ENCODE measurements around the gene TAF3.

Gene TAF3

DNA sequence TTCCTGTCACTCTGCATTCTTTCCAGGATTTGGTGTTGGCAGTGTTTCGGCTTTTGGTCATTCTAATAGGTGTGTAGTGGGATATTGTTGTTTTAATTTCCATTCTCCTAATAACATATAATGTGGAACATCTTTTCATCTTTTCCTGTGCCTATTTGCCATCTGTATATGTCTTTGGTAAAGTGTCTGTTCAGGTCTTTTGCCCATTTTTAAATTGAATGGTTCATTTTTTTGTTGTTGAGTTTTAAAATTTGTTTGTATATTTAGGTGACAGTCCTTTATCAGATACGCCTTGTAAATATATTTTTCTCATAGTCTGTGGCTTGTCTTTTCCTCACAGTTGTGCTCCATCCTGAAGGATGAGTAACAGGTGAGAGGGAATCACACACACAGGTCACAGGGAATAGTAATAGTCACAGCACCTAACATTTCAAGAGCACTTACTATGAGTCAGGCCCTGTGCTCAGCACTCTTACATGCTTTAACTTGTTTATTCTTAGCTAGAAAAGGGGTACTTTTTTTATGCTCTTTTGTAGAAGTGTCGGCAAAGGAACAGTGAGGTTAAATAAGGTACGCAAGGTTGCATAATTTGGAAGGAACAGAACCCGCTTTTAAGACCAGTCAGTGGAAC lies 119.1 kb downstream of the TAF3 start:
- no peaks in the 10 kb centered on the region for H3K9me3 ChIP-seq (ENCODE audit: insufficient read depth, low read length)
- no peak overlapping the region for H3K9ac ChIP-seq (ENCODE audit: low read length)
- H2AFZ ChIP-seq (ENCODE audit: low read depth, low read length, severe bottlenecking) = no peak overlapping the region
- no peak overlapping the region for H3K4me3 ChIP-seq (ENCODE audit: insufficient read depth, low read length, poor library complexity, severe bottlenecking)
- no peak overlapping the region for H3K27ac ChIP-seq (ENCODE audit: low read depth, low read length)
- no peaks in the 10 kb centered on the region for H3F3A ChIP-seq (ENCODE audit: insufficient read depth)
- H3K9me2 ChIP-seq (replicated peaks; ENCODE audit: insufficient read depth, low read length) = no peaks in the 10 kb centered on the region
- H4K20me1 ChIP-seq (ENCODE audit: low read depth, low read length) = no peaks in the 10 kb centered on the region
- TF ChIP-seq, protein P1, sequence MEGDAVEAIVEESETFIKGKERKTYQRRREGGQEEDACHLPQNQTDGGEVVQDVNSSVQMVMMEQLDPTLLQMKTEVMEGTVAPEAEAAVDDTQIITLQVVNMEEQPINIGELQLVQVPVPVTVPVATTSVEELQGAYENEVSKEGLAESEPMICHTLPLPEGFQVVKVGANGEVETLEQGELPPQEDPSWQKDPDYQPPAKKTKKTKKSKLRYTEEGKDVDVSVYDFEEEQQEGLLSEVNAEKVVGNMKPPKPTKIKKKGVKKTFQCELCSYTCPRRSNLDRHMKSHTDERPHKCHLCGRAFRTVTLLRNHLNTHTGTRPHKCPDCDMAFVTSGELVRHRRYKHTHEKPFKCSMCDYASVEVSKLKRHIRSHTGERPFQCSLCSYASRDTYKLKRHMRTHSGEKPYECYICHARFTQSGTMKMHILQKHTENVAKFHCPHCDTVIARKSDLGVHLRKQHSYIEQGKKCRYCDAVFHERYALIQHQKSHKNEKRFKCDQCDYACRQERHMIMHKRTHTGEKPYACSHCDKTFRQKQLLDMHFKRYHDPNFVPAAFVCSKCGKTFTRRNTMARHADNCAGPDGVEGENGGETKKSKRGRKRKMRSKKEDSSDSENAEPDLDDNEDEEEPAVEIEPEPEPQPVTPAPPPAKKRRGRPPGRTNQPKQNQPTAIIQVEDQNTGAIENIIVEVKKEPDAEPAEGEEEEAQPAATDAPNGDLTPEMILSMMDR (IDR thresholded peaks at IDR 0.05; ENCODE audit: insufficient read depth, low read length, poor library complexity, severe bottlenecking) = no peak
- no peak for TF ChIP-seq EZH2phosphoT487 (conservative IDR thresholded peaks at IDR 0.05; ENCODE audit: low read length)
- H3K4me2 ChIP-seq (ENCODE audit: low read depth, low read length, poor library complexity, severe bottlenecking) = no peak overlapping the region
- 0 out of 2 replicates have a peak, but pooled peaks cover 3% of the 10 kb centered on the region for H3K79me2 ChIP-seq (ENCODE audit: insufficient read depth, low read length)
- H3K36me3 ChIP-seq (ENCODE audit: low read length) = no peaks in the 10 kb centered on the region
- H3K27me3 ChIP-seq (ENCODE audit: low read length) = no peaks in the 10 kb centered on the region

DNA sequence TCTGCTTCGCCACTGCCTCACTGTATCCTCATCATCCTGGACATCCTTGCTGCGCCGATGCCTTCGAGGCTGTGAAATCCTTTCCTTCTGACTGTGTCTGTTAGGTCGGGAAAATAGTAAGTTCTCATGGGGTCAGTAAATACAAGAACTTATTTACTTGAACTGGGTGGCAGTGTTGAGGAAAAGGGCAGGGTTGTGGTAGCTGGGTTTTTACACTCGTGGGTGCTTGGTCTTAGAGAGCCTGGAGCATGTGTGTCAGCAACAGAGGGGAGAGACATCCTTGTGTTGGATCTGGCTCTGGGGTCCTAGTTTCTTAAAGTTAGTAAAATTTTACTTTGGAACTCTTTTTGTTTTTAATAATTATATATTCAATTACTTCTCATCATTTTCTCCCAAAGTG lies 123.3 kb downstream of the TAF3 start:
- Histone ChIP-seq H3K9ac (ENCODE audit: low read length) (no peak overlapping the region), H3K36me3 (ENCODE audit: low read length) (no peaks in the 10 kb centered on the region), H3K4me3 (ENCODE audit: insufficient read depth, low read length, poor library complexity, severe bottlenecking) (no peak overlapping the region), H3K27me3 (ENCODE audit: low read length) (no peaks in the 10 kb centered on the region), H3K9me2 (replicated peaks; ENCODE audit: insufficient read depth, low read length) (no peaks in the 10 kb centered on the region), H3K9me3 (ENCODE audit: insufficient read depth, low read length) (no peaks in the 10 kb centered on the region), H2AFZ (ENCODE audit: low read depth, low read length, severe bottlenecking) (no peak overlapping the region), H3F3A (ENCODE audit: insufficient read depth) (no peaks in the 10 kb centered on the region), H3K4me2 (ENCODE audit: low read depth, low read length, poor library complexity, severe bottlenecking) (no peak overlapping the region), H4K20me1 (ENCODE audit: low read depth, low read length) (no peaks in the 10 kb centered on the region), H3K79me2 (ENCODE audit: insufficient read depth, low read length) (0 out of 2 replicates have a peak, but pooled peaks cover 3% of the 10 kb centered on the region), H3K27ac (ENCODE audit: low read depth, low read length) (no peak overlapping the region)
- TF ChIP-seq, protein P1 (IDR thresholded peaks at IDR 0.05; ENCODE audit: insufficient read depth, low read length, poor library complexity, severe bottlenecking) = no peak
- no peak for TF ChIP-seq EZH2phosphoT487 (conservative IDR thresholded peaks at IDR 0.05; ENCODE audit: low read length)

DNA sequence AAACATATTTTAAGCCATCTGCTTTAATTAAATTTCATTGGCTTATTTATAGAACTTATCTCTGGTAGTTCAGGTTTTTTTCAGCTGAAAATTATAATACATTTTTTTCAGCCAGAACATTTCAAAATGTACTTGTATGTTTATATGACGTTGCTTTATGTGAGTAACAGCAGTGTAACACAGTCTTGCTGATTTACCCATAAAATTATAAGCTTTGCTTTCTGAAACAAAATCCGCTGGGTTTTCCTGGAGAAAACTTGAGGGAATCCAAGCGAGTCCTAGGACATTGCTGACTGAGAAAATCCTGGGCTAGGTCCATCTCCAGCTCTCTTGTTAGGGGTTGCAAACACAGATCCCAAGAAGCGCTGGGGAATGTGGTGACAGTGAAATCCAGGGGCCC lies 124.0 kb downstream of the TAF3 start:
- H3K27ac ChIP-seq (ENCODE audit: low read depth, low read length) = no peak overlapping the region
- no peaks in the 10 kb centered on the region for H4K20me1 ChIP-seq (ENCODE audit: low read depth, low read length)
- no peak overlapping the region for H3K4me2 ChIP-seq (ENCODE audit: low read depth, low read length, poor library complexity, severe bottlenecking)
- no peaks in the 10 kb centered on the region for H3K9me3 ChIP-seq (ENCODE audit: insufficient read depth, low read length)
- H3K79me2 ChIP-seq (ENCODE audit: insufficient read depth, low read length) = no peaks in the 10 kb centered on the region
- no peaks in the 10 kb centered on the region for H3K36me3 ChIP-seq (ENCODE audit: low read length)
- H3K27me3 ChIP-seq (ENCODE audit: low read length) = no peaks in the 10 kb centered on the region
- H3K9me2 ChIP-seq (replicated peaks; ENCODE audit: insufficient read depth, low read length) = no peaks in the 10 kb centered on the region
- H2AFZ ChIP-seq (ENCODE audit: low read depth, low read length, severe bottlenecking) = no peak overlapping the region
- no peak overlapping the region for H3K4me3 ChIP-seq (ENCODE audit: insufficient read depth, low read length, poor library complexity, severe bottlenecking)
- no peaks in the 10 kb centered on the region for H3F3A ChIP-seq (ENCODE audit: insufficient read depth)
- TF ChIP-seq, protein P1 (IDR thresholded peaks at IDR 0.05; ENCODE audit: insufficient read depth, low read length, poor library complexity, severe bottlenecking) = no peak
- no peak for TF ChIP-seq EZH2phosphoT487 (conservative IDR thresholded peaks at IDR 0.05; ENCODE audit: low read length)
- no peak overlapping the region for H3K9ac ChIP-seq (ENCODE audit: low read length)

Measured in SU-DHL-6 (cell line).